ENCODE measurements around the gene C1orf53. TPM values are rescaled to one million over a fixed set of nuclear protein-coding genes. Genes with fewer than 3 reads are reported as not detected.

Gene C1orf53
- total and polyA plus RNA-seq, 2 of the 13 experiments (the other 11 are each of a cell fraction or from before 2014, with no cell fraction given): 5.8 to 10.1 TPM

DNA sequence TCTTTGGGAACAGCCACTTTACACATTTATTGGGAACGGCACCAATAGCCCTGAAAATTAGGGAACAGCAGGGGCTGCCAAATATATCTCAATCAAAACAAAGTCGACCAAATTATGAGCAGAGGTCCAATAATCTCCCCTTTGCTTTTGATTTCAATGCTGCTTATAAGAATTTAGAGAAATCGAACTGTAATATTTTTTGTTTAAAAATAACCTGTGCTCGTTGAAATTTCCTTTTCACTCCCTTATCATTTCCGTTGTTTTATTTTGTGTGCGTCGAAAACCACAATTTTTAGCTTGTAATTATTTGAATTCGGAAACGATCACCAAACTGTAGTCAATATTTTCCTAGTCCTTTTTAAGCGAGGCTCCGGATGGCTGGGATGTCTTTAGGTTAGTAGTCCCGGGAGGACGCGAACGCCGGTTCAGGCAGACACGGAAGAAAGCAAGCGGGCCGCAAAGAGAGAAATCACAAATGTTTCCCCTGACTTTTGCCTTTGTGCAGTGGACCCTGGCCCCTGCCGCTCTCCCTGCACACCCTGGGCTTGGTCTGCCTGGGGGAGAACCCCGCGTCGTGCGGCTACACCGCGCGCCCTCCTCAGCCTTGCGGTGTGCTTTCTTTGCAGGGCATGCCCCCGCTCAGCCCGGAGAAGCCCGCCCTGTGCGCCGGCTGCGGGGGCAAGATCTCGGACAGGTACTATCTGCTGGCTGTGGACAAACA is 17.1 kb downstream of the C1orf53 start:
- Histone ChIP-seq H2AFZ (ENCODE audit: low read length) (no peak overlapping the region), H3K4me3 (replicated peaks in 1 of 3; ENCODE audit: insufficient read depth in 1 of 3, low read depth in 2 of 3, low read length in 3 of 3) (no peak overlapping the region), H3K9ac (ENCODE audit: insufficient read depth, low read depth, low read length) (no peak overlapping the region), H4K20me1 (ENCODE audit: insufficient read depth, low read length) (no peaks in the 10 kb centered on the region), H3K27ac (ENCODE audit: extremely low read length, insufficient read depth, low read length) (no peak overlapping the region), H3K36me3 (replicated peaks in 1 of 2; ENCODE audit: control insufficient read depth in 1 of 2, insufficient read depth in 2 of 2, low read length in 2 of 2) (no peaks in the 10 kb centered on the region), H3K27me3 (ENCODE audit: control insufficient read depth in 1 of 2, insufficient read depth in 2 of 2, low read length in 2 of 2) (peaks cover 11 to 56% of the 10 kb centered on the region in 2 experiments), H3K4me1 (ENCODE audit: insufficient read depth, low read length) (peaks cover 39% of the 10 kb centered on the region), H3K9me3 (ENCODE audit: low read length) (no peaks in the 10 kb centered on the region), H3K4me2 (ENCODE audit: low read depth, low read length) (peak overlapping the region; percentile 5; the same call in 1 of the 2 replicates), H3K79me2 (ENCODE audit: insufficient read depth, low read length) (no peaks in the 10 kb centered on the region)
- CTCF ChIA-PET (ENCODE audit: low intra/inter-chr PET ratio, low total read pairs): no interaction called here
- BruUV-seq (replicated peaks): no TSS peak
- POLR2A ChIA-PET: no interaction called here
- FAIRE-seq (no peak), ATAC-seq (no peak), DNase-seq (ENCODE audit: low spot score) (no peak)
- WGBS (ENCODE audit: low lambda C conversion rate): 66% methylated on average over 35 of the region's 35 CpGs
- intact Hi-C loops (cut with micrococcal nuclease; ENCODE audit: unreplicated experiment): loop anchor here (5.0 kb wide), 1 partner anchor 142 kb away; the partner anchor contains the start of gene DENND1B
- in situ Hi-C loops (cut with HindIII; ENCODE audit: extremely low pct_ligation_motif_present, low pct_unique_long_range_greater_than_20kb): loop anchor here (5.0 to 10.0 kb wide), 3 partner anchors 145 to 397 kb away; partner anchors contain the start of gene DENND1B
- TF ChIP-seq ZSCAN29 (CRISPR knock-in tag; conservative IDR thresholded peaks at IDR 0.05): no peak
- TF ChIP-seq ZNF780A (CRISPR knock-in tag; IDR thresholded peaks at IDR 0.05): no peak
- TF ChIP-seq MEIS2 (CRISPR knock-in tag; IDR thresholded peaks at IDR 0.05): no peak
- TF ChIP-seq CBX2 (IDR thresholded peaks at IDR 0.05; ENCODE audit: low read depth, low read length): peak; percentile 76
- no peak for TF ChIP-seq CBX2 (CRISPR knock-in tag; IDR thresholded peaks at IDR 0.05; ENCODE audit: low read depth)
- peak; percentile 19; the same call in 1 of the 2 replicates for TF ChIP-seq EZH2 (conservative IDR thresholded peaks at IDR 0.05; ENCODE audit: low read depth, low read length)
- TF ChIP-seq, protein P1, sequence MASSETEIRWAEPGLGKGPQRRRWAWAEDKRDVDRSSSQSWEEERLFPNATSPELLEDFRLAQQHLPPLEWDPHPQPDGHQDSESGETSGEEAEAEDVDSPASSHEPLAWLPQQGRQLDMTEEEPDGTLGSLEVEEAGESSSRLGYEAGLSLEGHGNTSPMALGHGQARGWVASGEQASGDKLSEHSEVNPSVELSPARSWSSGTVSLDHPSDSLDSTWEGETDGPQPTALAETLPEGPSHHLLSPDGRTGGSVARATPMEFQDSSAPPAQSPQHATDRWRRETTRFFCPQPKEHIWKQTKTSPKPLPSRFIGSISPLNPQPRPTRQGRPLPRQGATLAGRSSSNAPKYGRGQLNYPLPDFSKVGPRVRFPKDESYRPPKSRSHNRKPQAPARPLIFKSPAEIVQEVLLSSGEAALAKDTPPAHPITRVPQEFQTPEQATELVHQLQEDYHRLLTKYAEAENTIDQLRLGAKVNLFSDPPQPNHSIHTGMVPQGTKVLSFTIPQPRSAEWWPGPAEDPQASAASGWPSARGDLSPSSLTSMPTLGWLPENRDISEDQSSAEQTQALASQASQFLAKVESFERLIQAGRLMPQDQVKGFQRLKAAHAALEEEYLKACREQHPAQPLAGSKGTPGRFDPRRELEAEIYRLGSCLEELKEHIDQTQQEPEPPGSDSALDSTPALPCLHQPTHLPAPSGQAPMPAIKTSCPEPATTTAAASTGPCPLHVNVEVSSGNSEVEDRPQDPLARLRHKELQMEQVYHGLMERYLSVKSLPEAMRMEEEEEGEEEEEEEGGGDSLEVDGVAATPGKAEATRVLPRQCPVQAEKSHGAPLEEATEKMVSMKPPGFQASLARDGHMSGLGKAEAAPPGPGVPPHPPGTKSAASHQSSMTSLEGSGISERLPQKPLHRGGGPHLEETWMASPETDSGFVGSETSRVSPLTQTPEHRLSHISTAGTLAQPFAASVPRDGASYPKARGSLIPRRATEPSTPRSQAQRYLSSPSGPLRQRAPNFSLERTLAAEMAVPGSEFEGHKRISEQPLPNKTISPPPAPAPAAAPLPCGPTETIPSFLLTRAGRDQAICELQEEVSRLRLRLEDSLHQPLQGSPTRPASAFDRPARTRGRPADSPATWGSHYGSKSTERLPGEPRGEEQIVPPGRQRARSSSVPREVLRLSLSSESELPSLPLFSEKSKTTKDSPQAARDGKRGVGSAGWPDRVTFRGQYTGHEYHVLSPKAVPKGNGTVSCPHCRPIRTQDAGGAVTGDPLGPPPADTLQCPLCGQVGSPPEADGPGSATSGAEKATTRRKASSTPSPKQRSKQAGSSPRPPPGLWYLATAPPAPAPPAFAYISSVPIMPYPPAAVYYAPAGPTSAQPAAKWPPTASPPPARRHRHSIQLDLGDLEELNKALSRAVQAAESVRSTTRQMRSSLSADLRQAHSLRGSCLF (CRISPR knock-in tag; IDR thresholded peaks at IDR 0.05; ENCODE audit: borderline replicate concordance): no peak

Measured in HepG2 (cell line).